Myocyte (in vitro differentiated cells): ENCODE data around the gene PIK3R4. TPM values are rescaled to one million over a fixed set of nuclear protein-coding genes. Genes with fewer than 3 reads are reported as not detected.

Source experiments
- DNase-seq: peaks from one replicate; pipeline ENCODE4 v3.0.0-alpha.2; 2012; ENCODE audit warnings: low read depth
- total RNA-seq: library from RNA; depleted of rRNA; stranded (reverse); fragments of >200 nt; gene quantifications from 2 replicates; pipeline ENCODE4 v1.2.3, GENCODE V29; 2014

PIK3R4 gene
- total RNA-seq, 1 donor from 2014 or later, result 29.0 TPM

DNA sequence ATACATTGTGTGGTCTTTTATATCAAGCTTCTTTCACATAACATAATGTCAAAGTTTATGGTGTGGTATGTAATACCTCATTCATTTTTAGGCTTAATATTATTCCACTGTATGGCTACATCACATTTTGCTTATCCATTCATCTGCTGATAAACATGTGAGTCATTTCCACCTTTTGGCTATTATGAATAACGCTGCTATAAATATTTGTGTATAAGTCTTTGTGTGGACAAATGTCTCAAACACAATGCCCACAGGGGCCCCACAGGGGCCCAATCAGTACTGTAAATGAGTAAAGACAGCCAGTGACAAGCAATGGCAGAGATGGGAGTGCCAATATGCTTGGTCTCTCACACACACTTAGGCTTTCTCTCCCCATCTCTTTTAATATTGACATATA lies 54.2 kb downstream of the PIK3R4 start:
- DNase-seq, result peak; percentile 44

DNA sequence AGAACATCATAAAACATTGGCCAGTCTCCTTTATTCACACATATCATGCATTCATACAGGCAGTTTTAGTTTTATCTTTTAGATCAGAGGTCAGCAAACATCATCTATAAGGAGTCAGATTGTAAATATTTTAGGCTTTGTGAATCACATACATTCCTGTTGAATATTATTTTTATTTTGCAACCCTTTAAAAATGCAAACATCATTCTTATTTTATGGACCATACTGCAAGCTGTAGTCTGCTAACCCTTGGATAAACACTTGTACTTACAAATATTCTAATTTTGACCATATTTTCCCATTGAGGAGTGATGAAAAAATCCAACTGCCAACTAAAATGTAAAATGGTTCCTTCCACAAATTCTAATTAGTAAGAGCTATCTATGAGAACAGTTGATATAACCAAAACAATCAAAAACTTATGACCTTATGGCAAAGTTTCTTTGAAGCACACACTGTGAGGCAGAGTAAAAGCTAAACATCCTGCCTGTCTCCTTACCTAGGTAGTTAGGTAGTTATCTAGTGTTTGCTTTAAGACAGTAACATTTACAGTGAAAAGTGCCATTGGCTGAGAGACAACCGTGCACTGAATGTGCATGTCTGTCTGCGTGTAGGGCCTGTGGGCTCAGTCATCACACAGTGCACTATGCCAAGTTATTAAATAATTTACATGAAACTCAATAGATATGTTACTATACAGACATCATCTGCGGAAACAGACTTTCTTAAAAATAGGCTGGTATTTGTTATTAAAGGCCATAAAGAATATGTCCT lies 57.7 kb downstream of the PIK3R4 start:
- no peak for DNase-seq

DNA sequence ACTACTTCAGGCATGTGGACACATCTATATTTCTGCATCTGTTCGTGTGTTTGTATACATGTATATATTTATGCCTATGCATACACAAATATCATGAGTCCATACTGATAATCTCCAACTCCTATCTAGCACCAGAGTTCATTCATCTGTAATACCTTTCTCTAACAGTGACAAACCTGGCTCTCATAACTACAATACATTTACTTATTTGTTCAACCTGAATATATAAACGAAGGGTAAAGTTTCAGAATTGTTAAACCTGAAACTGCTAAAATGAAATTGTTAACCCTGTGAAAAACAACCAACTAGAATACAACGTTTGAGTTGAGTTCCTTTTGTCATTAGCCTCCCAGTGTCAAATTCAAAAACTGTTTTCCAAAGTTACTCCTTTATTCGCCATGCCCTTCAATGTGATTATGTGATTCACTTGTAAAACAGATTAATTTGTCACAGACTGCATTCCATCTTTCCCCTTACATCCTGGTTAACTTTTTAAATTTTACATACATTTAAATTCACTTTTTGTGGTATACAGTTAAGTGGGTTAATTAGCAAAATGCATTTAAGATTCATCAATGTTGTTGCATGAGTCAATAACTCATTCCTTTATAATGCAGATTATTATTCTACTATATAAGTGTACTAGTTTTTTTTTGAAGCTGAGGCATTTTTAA lies 58.5 kb downstream of the PIK3R4 start:
- DNase-seq, result no peak

DNA sequence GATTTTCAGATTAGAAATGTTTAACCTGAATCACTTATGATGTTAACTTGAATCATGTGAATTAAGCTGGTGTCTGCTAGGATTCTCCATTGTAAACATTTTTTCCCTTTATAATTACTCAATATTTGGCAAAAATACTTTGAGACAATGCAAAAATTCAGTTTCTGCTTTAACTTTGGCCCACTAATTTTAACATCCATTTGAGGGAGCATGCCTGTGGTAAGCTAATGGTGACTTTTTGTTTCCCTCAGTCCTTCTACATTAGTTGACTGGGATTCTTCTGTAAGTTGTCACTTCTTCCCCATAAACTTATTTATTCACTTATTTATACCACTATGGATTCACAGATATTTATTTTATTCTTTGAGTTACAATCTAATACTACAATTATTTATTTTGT lies 59.3 kb downstream of the PIK3R4 start:
- no peak for DNase-seq

DNA sequence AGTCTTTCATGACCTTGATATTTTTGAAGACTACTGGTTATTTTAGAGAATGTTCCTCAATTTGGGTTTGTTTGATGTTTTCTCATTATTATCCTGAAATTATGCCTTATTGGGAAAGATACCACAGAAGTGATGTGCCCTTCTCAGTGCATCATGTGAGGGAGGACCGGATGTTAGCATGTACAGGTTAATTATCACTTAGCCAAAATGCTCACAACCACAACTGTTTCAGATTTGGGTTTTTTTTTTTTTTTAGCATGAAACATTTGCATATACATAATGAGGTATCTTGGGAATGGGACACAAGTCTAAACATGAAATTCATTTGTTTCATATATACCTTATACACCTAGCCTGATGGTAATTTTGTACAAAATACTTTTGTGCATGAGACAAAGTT lies 59.8 kb downstream of the PIK3R4 start:
- DNase-seq, result no peak

DNA sequence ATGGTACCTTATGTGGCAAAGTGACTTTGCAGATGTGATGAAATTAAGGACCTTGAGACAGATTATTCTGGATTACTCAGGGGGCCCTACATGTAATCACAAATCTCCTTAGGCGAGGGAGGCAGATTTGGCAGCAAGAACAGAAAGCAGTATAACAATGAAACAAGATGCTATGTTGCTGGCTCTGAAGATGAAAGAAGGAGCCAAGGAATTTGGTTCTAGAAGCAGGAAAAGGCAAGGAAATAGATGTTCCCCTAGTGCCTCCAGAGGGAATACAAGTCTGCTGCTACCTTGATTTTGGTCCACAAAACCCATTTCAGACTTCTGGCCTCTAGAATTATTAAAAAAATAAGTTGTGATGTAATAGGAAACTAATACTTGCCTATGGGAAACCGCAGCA lies 64.5 kb downstream of the PIK3R4 start:
- no peak for DNase-seq

DNA sequence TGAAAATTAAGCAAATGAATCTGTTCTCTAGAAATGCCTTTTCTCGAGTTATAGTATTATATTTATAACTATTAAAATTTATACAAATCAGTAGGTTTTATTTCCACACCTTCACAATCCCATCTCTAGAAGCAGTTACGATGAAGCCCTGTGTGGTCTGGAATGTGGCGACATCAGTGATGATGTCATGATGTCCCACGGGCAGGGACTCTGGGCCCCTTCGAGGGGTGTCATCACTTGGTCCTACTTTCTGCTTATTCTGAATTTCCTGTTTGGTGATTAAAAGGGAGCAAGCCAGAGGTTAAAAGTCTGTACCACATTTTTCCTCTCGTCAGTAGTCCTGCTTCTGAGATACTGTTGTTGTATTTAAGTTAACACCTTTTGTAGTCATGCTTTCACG lies 67.4 kb downstream of the PIK3R4 start:
- DNase-seq, result no peak

DNA sequence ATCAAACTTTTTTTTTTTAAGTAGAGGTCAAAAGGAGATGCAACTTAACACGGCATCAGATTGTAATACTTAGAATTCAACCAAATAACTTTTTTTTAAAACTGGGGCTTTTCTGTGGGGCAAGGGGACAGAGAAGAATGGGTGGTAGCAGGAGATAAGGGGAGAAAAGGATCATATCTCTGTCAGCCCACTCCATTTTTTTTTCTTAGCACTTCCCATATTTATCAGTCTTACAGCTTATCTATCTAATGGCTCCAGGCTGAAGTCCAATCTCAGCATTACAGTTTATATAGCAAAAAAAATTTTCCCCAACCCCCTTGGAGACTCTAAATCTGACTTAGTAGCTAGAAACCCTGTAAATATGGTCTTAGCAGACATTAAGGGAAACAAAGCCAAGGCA lies 69.3 kb downstream of the PIK3R4 start:
- no peak for DNase-seq

DNA sequence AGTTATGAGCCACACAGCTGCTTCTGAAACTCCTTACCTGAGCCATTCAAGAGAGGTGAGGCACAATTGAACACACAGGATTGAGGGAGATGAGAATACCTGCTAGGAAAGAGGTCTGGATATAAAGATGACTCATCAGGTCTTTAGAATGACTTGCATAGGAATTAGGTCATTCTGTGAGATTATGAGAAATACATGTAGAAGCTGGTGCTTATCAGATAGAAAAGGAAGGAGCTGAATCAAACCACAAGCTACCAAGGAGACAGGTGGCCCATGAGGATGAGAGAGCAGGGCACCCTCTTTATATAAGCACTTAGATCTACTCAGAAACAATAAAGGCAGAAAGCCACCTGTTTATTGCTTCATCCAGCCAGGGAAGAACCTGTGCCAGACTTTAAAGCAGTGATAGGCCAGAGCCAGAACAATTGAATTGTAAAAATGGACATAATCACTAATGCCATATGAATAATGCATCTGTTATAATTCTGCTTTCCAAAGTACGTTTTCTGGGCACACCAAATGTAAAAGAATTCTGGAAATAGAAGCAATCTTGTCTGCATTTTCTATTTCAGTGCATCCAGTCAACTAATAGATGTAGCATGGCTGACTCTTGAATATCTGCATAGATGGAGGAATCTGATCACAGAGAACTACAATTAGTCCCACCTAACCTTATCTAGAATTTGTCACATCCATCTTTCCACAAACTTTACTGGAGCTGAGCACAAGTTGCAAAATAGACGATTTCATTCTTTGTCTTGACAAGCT lies 74.9 kb downstream of the PIK3R4 start:
- no peak for DNase-seq

DNA sequence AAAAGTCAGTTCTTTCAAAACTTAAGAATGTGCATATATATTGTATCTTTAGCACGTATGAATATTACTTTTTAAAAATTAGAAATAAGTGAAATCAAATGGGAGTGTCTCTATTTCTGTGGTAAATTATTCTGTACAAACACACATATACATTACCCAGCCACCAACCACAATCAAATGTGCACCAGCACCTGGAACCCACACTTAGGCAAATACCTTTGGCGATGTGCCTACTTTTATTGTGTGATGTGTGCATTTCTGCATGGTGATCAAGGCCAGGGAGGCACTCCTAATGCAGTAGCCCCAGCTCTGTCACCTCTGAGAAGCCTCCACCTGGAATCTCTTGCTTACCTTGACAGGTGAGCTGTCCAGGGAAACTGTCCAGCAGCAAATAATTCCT lies 76.9 kb downstream of the PIK3R4 start:
- DNase-seq, result no peak

DNA sequence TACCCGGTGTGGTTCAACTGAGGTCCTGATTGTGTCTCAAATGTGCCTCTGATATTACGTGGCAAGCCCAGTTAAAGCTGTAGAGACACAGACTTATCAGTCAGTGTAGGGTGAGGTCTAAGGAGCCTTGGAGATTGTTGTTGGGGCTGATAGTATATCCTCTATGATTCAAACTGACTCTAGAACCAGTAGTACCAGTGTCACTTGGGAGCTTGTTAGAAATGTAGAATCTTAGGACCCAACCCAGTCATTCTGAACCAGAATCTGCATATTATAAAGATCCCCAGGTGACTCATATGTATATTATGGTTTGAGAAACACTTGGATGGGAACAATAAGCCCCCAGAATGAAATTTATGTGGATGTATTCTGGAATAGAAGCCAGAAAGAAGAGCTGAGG lies 83.5 kb downstream of the PIK3R4 start:
- no peak for DNase-seq

DNA sequence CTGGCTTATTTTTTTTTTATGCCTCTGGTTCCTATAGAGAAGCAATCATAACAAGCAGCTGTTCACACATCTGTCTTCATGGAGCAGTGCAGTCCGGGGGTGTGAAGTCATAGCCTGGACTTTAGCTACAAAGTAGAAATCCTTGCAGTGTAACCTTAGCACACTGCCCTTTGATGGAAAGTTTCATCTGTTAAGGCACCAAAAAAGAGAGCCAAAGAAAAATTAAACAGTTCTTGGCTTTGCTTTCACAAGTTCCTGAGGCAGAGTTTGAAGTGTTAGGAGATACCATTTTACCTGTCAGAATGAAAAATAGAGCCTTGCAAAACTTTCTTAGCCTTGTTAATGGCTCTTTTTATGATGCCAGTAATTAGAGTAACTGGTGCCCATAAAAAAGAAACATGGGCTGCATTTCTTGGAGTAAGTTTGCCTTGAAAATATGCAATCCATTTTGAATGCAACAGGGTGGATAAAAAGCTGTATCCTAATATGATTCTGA lies 84.1 kb downstream of the PIK3R4 start:
- DNase-seq, result peak; percentile 38

DNA sequence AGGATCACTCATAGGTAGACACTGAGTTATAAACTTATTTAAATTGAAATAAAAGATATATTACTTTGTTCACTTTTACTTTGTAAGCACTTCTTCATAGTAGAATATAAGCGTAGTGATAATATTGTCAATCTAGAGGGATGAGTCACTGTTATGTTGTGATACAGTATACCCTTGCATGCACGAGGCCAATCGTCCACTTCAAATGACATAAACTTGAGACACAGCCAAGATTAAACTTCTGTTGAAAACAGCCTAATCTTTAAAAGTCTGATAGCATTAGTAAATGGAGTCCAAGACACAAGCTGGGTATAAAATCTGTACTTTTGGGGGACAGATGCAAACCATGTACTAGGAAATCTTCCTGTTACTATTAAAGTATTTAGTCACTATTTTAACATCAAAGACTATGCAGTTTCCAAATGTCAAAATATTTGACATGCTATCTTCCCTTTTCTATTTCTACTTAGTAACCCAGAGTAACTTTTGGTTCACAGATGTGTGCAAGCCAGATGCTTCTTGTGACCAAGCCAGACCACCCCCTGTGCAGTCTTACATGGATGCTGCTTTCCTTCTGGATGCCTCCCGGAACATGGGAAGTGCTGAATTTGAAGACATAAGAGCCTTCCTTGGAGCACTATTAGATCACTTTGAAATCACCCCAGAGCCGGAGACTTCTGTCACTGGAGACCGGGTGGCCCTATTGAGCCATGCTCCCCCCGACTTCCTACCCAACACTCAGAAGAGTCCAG lies 85.3 kb downstream of the PIK3R4 start:
- DNase-seq, result peak; percentile 9

DNA sequence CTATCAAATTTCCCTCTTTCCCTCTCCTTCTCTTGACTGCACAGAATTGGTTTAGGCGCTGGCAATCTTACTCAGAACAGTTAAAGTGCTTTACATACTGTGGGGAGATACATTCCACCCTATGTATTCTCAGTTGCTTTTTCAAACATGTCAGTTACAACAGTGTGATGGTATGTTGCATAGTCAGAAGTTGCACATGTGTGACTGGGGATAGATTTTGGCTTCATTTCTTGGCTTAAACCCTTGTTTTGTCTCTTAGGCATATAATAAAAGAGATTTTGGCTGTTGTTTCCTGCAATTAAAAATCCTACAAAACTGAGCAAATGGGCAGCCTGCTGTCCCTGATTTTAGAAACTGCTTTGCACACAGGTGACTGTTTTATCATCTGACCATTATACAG lies 86.7 kb downstream of the PIK3R4 start:
- DNase-seq, result no peak

DNA sequence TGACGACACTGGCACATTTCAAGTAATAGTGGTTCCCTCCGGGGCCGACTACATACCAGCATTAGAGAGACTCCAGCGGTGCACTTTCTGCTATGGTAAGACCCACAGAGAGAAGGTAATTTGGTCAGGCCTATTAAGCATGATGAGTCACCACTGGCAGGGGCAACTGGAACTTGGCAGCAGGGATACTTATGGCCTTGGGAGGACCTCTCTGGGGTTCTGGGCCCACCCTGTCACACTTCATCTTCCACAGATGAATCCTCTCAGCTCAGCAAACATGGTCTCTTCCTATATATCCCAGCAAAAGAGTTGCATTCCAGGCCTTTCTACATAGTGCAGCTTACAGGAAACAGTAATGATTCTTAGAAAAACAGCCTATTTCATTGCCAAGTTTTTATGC lies 88.0 kb downstream of the PIK3R4 start:
- peak; percentile 61 for DNase-seq

DNA sequence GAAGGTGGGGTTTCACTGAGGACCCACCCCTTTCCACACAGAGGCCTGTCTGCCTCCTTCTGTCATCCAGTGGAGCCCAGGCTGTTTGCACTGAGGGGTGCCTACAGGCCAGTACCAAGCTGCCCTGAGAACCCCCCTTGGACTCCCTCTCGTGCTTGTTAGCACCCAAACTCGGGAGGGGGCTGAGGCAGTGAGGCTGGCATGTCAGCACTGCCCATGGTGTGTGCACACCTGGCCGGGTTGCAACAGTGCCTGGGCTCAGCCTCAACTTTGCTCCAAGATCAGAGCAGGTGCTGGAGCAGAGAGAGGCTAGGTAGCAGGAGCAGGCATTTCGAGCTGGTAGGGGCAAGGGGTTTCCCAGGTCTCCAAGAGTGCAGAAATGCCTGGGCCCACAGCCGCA lies 90.0 kb downstream of the PIK3R4 start:
- no peak for DNase-seq

DNA sequence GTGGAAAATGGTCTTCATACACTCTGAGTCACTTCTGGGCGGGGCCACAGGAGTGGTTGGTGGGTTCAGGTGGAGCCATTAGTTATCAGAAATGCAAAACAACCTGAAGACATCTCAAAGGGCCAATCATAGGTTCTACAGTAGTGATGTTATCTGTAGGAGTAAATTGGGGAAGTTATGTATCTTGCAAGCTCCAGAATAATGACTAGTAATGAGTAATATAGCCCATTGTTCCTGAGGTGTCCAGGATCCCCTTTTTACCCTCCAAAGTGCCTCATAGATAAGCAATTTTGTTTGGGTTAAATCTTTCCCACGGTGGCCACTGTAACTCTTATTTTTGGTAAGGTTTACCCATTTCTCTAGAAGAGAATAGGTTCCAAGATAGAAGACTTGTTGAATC lies 91.7 kb downstream of the PIK3R4 start:
- no peak for DNase-seq

DNA sequence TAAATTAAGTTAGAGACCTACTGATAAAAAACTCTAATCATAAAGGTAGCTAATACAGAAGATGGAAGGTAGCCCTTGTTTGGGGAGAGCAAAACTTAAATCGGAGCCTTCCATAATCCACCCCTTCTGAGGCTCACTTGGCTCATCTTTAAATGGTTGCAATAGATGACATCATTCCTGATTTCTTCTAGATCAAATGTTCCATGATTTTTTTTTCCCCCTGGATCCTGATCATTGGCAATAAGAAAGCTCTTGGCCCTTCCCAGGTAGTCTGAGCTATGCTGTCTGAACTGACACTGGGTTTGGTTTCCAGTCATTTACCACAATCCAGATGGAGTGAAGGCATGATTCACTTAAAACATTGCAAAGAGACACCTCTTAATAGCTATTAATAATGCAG lies 92.5 kb downstream of the PIK3R4 start:
- no peak for DNase-seq

DNA sequence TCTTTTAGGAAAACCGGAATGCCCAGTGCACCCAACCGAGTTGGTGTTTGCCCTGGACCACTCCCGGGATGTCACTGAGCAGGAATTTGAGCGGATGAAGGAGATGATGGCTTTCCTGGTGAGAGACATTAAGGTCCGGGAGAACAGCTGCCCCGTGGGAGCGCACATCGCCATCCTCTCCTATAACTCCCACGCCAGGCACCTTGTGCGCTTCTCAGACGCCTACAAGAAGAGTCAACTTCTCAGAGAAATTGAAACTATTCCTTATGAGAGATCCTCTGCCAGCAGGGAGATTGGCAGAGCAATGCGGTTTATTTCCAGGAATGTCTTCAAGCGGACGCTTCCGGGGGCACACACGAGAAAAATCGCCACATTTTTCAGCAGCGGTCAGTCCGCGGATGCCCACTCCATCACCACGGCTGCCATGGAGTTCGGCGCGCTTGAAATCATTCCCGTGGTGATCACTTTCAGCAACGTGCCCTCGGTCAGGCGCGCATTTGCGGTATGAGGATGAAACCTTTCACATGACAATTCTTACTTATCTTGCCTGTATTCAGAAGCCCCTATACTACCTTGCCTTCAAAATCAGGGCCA lies 97.5 kb downstream of the PIK3R4 start:
- DNase-seq, result no peak

DNA sequence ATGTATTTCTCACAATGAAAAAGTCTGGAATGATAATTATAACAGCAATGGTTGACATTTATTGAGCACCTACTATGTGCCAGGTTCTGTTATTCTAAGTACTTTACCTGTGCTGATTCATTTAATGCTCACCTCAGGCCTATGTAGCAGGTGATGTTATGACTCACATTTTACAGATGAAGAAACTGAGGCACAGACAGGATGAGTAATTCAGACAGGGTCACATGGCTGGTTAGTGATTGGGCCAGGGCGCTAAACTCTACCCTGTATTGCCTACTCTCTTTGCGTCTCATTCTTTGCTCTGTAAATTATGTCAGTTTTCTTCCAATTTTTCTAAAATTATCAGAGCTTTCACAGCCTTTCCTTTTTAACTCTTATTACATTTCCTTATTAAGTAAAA lies 98.3 kb downstream of the PIK3R4 start:
- no peak for DNase-seq

DNA sequence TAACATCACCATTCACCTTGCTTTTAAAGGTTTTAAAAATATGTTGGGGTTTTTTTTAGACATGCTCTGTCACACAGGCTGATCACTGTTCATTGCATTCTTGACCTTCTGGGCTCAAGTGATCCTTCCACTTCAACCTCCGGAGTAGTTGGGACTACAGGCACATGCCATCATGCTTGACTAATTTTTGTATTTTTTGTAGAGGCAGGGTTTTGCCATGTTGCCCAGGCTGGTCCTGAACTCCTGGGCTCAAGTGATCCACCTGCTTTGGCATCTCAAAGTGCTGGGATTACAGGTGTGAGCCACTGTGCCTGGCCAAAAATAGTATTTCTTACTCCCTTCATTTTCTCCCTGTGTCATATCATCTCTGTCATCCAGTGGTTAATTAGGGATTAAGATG lies 101.4 kb downstream of the PIK3R4 start:
- DNase-seq, result no peak
